Panc1 (cell line): Measurements from ENCODE around the gene WDR33. TPM values are rescaled to one million over a fixed set of nuclear protein-coding genes. Genes with fewer than 3 reads are reported as not detected.

ENCODE experiments used
- ATAC-seq: fragments of 200-7000 bp; cut with Tn5 transposase; 2 replicates; pipeline ENCODE4 v1.9.1; 2020; ENCODE audit warnings: mild to moderate bottlenecking, moderate library complexity
- BruUV-seq: library from RNA; stranded (reverse); fragments of 400-500 nt; replicated peaks from 2 replicates; lab custom pipeline; 2021; lab: Mats Ljungman, UMichigan
- CTCF ChIA-PET: fragments of 300-600 bp; sonication (Branson Sonifier 250); formaldehyde crosslinking; loops from one replicate; lab custom pipeline; 2022; ENCODE audit warnings: antibody characterized with exemption; lab: Charles Lee
- POLR2A ChIA-PET: fragments of 300-600 bp; sonication (Branson Sonifier 250); formaldehyde crosslinking; loops from one replicate; lab custom pipeline; 2022; ENCODE audit warnings: antibody characterized with exemption; lab: Charles Lee
- DNase-seq: peaks from one replicate; pipeline ENCODE4 v3.0.0-alpha.2; 2010; ENCODE audit warnings: low read depth, low spot score
- H3K27ac ChIP-seq: 2 replicates; pipeline ENCODE4 v1.5.1; 2011; ENCODE audit warnings: mild to moderate bottlenecking, low read length, inconsistent platforms
- H3K27me3 ChIP-seq: fragments of 200-500 bp; sonication (Bioruptor generic); 2 replicates; pipeline ENCODE4 v1.6.0; 2014; ENCODE audit warnings: low read length, inconsistent platforms; ENCODE audit not compliant: control insufficient read depth, insufficient read depth
- H3K36me3 ChIP-seq: fragments of 200-500 bp; sonication (Bioruptor generic); 2 replicates; pipeline ENCODE4 v1.5.1; 2014; ENCODE audit warnings: inconsistent platforms, mild to moderate bottlenecking, low read length, moderate library complexity; ENCODE audit not compliant: control insufficient read depth, insufficient read depth
- H3K4me1 ChIP-seq: 2 replicates; pipeline ENCODE4 v1.5.1; 2011; ENCODE audit warnings: inconsistent platforms, mild to moderate bottlenecking, low read length, moderate library complexity; ENCODE audit not compliant: control insufficient read depth, insufficient read depth
- H3K4me3 ChIP-seq, 2 experiments: 2 replicates each; pipeline ENCODE4 v1.5.1; 2011 to 2012; ENCODE audit warnings: low read depth in 2 of 2, low read length in 2 of 2, mild to moderate bottlenecking in 2 of 2, inconsistent platforms in 1 of 2, moderate library complexity in 1 of 2
- H3K9me3 ChIP-seq: fragments of 200-500 bp; sonication (Bioruptor generic); 2 replicates; pipeline ENCODE4 v1.5.1; 2014; ENCODE audit warnings: low read depth, mild to moderate bottlenecking, inconsistent platforms, low read length, moderate library complexity; ENCODE audit not compliant: control insufficient read depth, insufficient read depth
- POLR2AphosphoS5 ChIP-seq: IDR thresholded peaks from 2 replicates; pipeline ENCODE4 v1.6.1; 2012; ENCODE audit warnings: mild to moderate bottlenecking, low read depth, low read length, moderate library complexity
- REST ChIP-seq, 2 experiments: IDR thresholded peaks; 2 replicates each; pipeline ENCODE4 v1.6.1; 2011 to 2012; ENCODE audit warnings: low read depth in 2 of 2, control low read depth in 1 of 2, low read length in 1 of 2, mild to moderate bottlenecking in 1 of 2, moderate library complexity in 1 of 2; ENCODE audit not compliant: insufficient read depth in 1 of 2
- SIN3A ChIP-seq: IDR thresholded peaks from 2 replicates; pipeline ENCODE4 v1.6.1; 2012; ENCODE audit warnings: low read depth, mild to moderate bottlenecking, low read length, moderate library complexity, borderline replicate concordance; ENCODE audit not compliant: insufficient read depth
- TCF7L2 ChIP-seq: IDR thresholded peaks from 2 replicates; pipeline ENCODE4 v1.6.1; 2011; ENCODE audit warnings: mild to moderate bottlenecking, low read depth, low read length, inconsistent platforms
- in situ Hi-C: cut with HindIII; loops from 2 replicates; pipeline ENCODE4 v1.10.0; 2016; ENCODE audit warnings: low sequenced_read_pairs, low pct_unique_long_range_greater_than_20kb
- intact Hi-C: fragments of 100-400 bp; cut with micrococcal nuclease; formaldehyde crosslinking; loops from one replicate; pipeline ENCODE4 v1.10.0; 2022; ENCODE audit not compliant: unreplicated experiment
- total RNA-seq: library from RNA; stranded (reverse); gene quantifications from one replicate; pipeline ENCODE4 v1.2.1, GENCODE V29; 2021; ENCODE audit not compliant: unreplicated experiment
- TF ChIP-seq, protein P1 (sequence below): fragments of 450-650 bp; IDR thresholded peaks from 2 replicates; pipeline ENCODE4 v1.5.1; 2017; ENCODE audit warnings: mild to moderate bottlenecking

WDR33 gene
- total RNA-seq, 1 experiment from 2014 or later: 63.7 TPM

DNA sequence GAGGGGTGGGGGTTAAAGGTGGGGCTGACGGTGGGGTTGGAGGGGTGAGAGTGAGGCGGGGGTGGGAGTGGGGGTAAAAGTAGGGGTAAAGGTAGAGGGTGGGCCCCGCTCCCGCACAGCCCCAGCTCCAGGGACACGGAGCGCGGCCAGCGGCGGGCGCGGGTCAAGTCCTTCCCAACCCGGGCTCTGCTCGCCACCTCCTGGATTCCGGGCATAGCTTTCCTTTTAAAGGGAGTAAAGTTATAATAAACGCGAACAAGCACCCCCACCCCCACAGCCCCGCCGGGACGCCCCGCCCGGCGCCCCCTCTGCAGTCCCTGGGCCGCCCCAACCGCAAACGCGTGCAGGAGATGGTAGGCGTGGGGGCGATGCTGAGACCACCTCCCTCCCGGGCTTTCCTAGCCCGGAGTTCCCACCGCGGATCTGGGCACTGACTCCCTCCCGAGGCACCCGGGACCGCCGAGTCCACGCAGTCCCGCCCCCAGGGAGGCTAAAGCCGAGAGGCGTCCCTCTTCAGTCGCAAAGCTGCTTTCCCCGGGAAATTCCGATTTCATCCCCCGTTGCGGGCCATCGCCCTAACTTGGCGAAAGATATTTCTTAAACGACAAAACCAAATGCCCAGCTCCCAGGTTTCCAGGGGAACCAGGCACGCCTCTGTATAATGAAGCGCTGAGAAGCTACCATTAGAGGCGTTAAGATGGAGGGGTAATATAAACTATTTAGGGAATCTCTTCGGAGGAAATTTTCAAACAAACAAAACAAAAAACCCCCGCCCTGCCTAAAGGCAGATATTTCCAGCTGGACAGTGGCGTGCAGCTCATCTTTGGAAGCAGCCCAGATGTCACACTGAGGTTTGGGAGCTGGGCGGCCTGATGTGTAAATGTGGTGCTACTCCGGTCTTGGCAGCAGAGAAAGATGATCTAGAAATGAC lies 135.4 kb downstream of the WDR33 start, which contains the start of gene LIMS2:
TSS of gene LIMS2 (minus strand) at position 200 of the 931 bp plus-strand sequence. CDS start 506 bp downstream, outside the sequence.
- ChIA-PET CTCF (interaction anchor here (0.6 to 3.1 kb wide), 2 partner anchors 20 to 84 kb away, joined by 3 to 12 read pairs; no protein-coding TSS in a partner anchor), POLR2A (interaction anchor here (0.7 kb wide), 1 partner anchor 80 kb away, joined by 4 read pairs; no protein-coding TSS in a partner anchor)
- no TSS peak for BruUV-seq
- TF ChIP-seq REST (IDR thresholded peaks at IDR 0.05; ENCODE audit: insufficient read depth in 1 of 2, low read depth in 2 of 2, low read length in 1 of 2) (no peak), SIN3A (no peak)
- peaks cover 4% of the 10 kb centered on the region; the same call in 1 of the 2 replicates for H3K27me3 ChIP-seq
- peaks cover 11% of the 10 kb centered on the region for H3K4me1 ChIP-seq
- ATAC-seq: peak; percentile 77
- H3K9me3 ChIP-seq: no peaks in the 10 kb centered on the region
- in situ Hi-C loops (no loop called here), intact Hi-C loops (no loop called here)
- peak within 1 kb of the TSS; percentile 13 for H3K27ac ChIP-seq
- no peaks in the 10 kb centered on the region for H3K36me3 ChIP-seq
- DNase-seq: no peak
- H3K4me3 ChIP-seq: peak within 1 kb of the TSS; percentile 44 to 56

- POLR2A ChIA-PET: interaction anchor here (0.7 kb wide), 1 partner anchor 81 kb away, joined by 4 read pairs; no protein-coding TSS in a partner anchor
These were observed 136.4 kb downstream of the WDR33 start for GRCh38 chr2:127674241-127675209.

More at GRCh38 chr2:127674241-127675209, 136.4 kb downstream of the WDR33 start:
- H3K36me3 ChIP-seq: no peaks in the 10 kb centered on the region
- peaks cover 4% of the 10 kb centered on the region; the same call in 1 of the 2 replicates for H3K27me3 ChIP-seq
- no peak for DNase-seq
- TF ChIP-seq REST (IDR thresholded peaks at IDR 0.05; ENCODE audit: insufficient read depth in 1 of 2, low read depth in 2 of 2, low read length in 1 of 2) (no peak), TCF7L2 (no peak), POLR2AphosphoS5 (no peak), SIN3A (no peak)
- TF ChIP-seq, protein P1, sequence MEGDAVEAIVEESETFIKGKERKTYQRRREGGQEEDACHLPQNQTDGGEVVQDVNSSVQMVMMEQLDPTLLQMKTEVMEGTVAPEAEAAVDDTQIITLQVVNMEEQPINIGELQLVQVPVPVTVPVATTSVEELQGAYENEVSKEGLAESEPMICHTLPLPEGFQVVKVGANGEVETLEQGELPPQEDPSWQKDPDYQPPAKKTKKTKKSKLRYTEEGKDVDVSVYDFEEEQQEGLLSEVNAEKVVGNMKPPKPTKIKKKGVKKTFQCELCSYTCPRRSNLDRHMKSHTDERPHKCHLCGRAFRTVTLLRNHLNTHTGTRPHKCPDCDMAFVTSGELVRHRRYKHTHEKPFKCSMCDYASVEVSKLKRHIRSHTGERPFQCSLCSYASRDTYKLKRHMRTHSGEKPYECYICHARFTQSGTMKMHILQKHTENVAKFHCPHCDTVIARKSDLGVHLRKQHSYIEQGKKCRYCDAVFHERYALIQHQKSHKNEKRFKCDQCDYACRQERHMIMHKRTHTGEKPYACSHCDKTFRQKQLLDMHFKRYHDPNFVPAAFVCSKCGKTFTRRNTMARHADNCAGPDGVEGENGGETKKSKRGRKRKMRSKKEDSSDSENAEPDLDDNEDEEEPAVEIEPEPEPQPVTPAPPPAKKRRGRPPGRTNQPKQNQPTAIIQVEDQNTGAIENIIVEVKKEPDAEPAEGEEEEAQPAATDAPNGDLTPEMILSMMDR: no peak
- CTCF ChIA-PET: interaction anchor here (3.1 kb wide), 1 partner anchor 83 kb away, joined by 12 read pairs; no protein-coding TSS in a partner anchor
- intact Hi-C loops (no loop called here), in situ Hi-C loops (no loop called here)
- no TSS peak for BruUV-seq
- no peaks in the 10 kb centered on the region for H3K9me3 ChIP-seq
- peak overlapping the region; percentile 9 to 40; a peak in 2 of 4 replicates for H3K4me3 ChIP-seq
- peaks cover 11% of the 10 kb centered on the region for H3K4me1 ChIP-seq
- ATAC-seq: peak; percentile 51; the same call in 1 of the 2 replicates
- H3K27ac ChIP-seq: no peak overlapping the region; the same call in 1 of the 2 replicates
